AG08396 (cell line): Measurements from ENCODE around the gene BICD2.

Source experiments
- DNase-seq: peaks from one replicate; pipeline ENCODE4 v3.0.0; 2012; ENCODE audit warnings: low spot score, mixed read lengths

The BICD2 gene

DNA sequence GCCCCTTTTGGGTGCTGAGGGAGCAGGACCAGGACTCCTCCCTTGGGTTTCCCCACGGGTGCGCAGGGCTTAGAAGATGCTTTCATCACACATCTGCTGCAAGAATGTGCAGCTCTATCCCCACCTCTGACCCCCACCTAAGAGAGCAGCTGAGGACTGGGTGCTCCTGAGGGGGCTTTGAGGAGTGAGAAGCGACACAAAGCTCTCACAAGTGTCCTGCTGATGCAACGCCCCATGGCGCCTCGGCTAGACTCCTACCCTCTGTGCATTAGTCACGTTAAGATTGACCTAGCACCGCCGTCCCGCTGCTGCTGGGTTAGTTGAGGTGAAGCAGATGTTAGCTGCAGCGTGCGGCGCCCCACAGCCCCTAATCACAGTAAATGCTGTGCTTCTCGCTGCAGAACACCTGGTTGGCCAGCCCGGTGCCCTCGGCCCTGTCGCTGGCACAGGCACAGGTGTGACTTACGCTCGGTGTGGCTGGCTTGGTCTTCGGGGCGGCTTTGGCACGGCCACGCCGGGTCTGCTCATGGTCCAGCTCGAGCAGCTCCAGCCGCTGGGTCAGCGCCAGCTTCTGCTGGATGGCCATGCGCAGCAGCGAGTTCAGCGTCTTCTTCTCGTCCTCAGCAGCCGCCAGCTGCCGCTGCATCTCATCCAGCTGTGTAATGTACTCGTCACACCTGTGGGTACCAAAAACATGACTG is 49.7 kb downstream of the BICD2 start:
- peak; percentile 5 for DNase-seq

DNA sequence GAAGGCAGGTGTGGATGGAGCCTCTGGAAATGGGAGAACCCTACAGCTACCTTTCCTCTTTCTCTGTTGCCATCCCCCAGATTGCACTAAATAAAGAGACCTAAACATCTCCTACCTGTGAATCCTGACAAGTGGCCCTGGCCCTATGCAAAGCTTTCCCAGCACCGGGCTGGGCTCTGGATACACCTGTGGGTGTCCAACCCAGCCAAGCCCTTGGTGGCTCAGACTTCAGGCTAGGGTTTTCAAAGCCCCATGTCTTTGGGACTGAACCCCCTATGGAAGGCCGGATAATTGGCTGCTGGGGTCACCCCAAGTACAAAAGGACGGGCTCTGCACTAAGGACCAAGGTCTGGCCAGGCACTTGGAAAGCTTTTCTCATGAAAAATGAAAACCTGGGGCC is 50.6 kb downstream of the BICD2 start:
- no peak for DNase-seq

DNA sequence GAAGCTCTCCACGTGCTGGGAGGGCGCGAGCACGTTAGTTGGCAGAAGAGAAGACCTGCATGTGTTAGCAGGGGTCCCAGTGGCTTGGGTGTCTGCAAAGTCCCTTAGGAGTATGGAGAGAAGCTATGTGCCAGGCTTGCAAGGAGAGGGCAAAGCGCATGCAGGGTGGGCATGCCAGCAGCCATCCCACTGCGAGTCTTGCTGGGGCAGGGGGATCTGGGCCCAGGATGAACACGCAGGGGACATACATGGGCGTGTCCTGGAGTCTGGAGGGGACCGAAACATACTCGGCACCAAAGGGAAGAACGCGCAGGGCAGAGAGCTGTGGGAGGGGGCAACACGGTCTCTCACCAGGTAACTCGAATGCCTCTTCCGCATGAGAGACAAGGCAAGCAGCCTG is 51.1 kb downstream of the BICD2 start:
- peak; percentile 3 for DNase-seq

DNA sequence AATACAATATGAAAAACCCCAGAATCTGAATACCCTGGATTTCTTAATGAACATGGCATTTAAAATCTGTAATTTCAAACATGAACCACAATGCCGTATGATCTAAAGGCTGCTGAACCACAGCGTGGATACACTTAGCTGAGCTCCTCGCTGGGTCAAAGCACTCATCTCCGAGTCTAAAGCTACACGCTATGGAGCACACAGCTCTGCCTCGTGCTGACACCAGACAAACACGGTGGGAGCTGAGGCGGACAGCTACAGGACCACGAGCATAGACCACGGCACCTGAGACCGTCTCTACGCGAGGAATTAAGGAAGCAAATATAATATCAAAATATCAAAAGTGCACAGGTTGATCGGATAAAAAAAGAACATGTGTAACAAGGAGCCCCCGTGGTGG is 51.9 kb downstream of the BICD2 start:
- DNase-seq = peak; percentile 4

DNA sequence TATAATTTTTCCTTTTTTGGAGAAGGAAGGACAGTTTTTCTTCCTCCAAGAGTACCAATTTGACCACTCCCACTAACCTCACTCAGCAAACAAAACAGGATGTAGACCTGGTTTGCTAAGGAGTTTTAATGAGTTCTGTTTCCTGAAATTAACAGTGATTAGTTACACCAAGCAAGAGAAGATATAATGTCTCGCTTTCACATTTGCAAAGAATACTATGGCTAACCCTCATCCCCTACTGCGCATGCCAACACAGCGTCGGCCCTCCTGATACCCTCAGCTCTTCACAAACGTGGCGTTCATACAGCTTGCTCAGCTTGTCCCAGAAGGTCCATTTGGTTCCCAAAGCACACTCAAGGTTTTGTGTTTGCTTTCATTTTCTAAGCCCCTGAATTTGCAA is 52.8 kb downstream of the BICD2 start:
- no peak for DNase-seq

DNA sequence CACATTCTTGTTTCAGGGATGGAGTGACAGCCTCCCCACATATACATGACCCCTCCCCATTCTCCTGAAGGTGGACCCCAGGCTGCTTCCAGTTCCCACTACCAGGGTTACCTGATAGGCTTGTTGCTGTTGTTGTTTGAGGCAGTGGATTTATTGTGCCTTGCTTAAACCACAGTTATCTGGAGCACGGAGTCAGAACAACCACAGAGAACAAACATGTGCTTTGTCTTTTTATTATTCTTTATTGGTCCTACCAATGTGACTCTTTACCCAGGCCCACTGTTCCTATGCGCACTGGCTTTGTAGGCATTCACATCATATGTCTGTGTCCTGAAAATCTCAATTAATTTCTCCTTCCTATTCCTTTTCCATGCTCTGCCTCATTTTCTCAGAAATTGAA is 53.5 kb downstream of the BICD2 start:
- no peak for DNase-seq

DNA sequence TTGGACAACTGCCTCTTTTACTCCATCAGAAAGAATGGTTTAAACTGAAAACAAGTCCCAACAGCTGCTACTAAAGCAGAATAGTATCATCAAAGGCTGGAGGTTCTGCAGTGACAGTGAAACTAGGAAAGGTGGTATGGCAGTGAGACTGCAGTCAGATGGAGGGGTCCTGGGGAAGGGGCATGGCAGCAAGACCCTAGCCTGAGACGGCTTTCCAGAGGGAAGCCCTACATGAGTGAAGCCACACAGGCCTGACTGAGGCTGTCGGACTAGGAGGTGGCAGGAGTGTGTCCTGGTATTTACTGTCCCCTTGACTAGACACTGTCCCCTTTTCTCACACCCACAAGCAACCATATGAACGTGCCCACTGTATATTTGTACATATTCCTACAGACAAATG is 54.3 kb downstream of the BICD2 start:
- no peak for DNase-seq

DNA sequence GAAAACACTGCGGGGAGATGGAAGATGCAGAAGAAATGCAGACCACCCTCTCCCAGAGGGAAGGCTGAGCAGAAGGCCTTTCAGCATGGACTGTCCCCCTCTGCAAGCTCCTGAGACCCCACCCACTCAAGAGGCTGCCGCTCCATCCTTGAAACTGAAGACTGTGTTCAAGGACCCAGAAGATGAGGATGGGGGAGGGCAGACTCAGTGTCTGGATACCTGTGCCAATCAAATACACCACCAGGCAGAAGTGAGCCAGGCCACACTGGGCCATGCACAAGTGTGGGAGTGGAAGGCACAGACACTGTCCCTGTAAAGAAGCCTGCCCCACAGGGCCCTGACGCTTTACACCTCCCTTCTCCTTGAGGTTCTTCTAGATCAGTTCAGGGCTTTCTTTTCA is 54.7 kb downstream of the BICD2 start:
- no peak for DNase-seq

DNA sequence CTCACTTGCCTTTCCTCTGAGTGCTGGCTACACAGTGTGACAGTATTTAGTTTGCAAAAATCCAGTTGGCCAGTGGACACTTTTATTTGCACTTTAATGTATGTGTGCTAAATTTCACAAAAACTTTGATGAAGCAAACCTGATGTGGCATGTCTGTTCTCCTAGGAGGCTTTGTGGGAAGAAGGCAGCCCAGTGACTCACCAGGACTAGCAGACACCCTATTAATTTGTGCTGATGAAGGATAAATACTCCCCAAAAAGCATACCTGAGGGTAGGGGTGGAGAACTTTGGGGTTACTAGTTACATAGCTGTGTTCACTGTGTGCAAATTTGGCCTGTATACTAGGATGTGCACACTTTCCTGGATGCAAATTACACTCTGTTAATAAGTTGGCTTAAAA is 55.4 kb downstream of the BICD2 start:
- peak; percentile 12 for DNase-seq

DNA sequence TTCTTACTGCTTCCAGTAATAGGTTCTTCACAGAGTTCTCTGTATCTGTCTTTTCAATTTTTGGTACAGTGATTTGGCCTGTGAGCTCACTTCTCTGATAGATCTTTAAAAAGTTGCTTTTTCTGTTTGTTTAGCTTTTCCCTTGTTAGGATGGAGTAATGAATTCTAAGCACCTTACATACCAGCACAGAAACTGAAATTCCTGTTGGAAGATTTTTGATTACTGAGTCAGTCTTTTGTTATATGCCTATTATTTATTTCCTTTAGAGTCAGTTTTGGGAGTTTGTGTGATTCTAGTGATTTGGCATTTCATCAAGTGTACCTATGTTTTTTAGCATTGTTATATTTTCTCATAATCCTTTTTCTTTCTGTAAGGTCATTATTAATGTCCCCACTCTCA is 57.1 kb downstream of the BICD2 start:
- DNase-seq = peak; percentile 3

DNA sequence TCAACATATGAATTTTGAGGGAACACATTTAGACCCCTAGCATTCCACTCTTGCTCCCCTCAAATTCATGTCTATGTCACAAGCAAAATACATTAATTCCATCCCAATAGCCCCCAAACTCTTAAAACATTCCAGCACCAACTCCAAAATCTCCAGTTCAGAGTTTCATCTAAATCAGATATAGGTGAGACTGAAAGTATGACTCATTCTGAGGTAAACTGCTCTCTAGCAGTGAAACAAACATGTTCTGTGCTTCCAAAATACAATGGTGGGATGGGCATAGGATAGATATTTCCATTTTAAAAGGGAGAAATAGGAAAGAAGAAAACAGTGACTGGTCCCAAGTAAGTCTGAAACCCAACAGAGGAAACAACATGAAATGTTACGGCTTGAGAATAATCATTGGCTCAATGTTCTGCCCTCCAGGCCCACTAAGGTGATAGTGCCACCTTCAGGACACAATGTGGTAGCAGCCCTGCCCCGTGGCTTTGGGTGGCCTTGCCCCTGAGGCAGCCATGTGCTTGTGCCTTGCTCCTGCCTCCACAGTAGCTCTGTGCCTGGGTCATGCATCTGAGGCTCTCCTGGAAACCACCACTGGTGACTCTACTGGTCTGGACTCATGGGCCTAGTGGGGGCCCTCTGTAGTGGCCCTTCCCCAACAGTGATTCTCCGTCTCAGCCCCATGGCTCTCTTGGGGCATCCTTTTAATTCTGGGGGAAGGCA is 58.3 kb downstream of the BICD2 start:
- peak; percentile 17 for DNase-seq

DNA sequence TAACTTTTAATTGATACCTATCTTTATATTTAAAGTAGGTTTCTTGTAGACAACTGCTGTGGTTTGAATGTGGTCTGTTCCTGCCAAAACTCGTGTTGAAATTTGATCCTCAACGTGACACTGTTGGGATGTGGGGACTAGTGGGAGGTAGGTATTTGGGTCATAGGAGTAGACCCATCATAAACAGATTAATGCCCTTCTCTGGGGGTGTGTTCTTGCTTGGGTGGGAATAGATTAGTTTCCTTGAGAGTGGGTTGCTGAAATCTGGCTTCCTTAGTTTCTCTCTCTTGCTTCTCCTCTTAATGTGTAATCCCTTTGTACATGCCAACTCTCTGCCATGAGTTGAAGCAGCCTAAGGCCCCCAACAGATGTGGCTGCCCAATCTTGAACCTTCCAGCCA is 60.1 kb downstream of the BICD2 start:
- DNase-seq = no peak

DNA sequence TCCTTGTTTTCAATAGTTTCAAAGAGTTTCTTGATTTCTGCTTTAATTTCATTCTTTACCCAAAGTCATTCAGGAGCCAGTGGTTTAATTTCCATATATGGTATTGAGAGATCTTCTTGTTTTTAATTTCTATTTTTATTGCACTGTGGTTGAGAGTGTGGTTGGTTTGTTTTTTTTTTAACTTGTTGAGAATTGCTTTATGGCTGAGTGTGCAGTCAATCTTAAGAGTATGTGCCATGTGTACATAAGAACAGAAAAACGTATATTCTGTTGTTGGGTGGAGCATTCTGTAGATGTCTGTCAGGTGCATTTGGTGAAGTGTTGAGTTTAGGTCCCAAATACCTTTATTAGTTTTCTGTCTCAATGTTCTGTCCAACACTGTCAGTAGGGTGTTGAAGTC is 68.0 kb downstream of the BICD2 start:
- no peak for DNase-seq

DNA sequence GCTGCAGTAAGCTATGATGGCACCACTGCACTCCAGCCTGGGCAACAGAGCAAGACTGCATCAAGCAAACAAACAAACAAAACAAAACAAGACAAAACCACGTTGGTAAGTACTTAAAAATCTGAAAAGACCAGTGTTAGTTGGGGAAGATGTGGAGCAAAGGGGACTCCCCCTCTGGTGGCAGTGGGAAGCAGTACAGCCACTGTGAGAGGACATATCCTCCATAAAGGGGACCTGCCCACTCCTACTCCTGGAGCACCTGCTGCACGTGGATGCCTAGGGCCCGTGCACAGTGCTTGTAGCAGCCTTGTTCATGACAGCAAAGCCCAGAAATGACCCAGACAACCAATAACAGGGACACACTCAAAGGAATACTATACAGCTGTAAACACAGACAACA is 77.7 kb downstream of the BICD2 start:
- DNase-seq = no peak

DNA sequence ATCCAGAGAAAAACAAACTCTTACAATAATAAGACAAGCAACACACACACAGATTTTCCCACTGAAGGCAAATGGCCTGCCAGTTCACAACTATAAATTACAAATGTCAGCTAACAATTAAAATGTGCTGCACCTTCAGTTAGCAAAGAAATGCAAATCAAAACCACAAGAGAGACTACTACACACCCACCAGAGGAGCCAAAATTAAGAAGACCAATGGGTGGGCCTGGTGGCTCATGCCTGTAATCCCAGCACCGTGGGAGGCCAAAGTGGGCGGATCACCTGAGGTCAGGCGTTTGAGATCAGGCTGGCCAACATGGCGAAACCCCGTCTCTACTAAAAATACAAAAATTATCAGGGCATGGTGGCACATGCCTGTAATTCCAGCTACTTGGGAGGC is 79.6 kb downstream of the BICD2 start:
- DNase-seq = no peak

DNA sequence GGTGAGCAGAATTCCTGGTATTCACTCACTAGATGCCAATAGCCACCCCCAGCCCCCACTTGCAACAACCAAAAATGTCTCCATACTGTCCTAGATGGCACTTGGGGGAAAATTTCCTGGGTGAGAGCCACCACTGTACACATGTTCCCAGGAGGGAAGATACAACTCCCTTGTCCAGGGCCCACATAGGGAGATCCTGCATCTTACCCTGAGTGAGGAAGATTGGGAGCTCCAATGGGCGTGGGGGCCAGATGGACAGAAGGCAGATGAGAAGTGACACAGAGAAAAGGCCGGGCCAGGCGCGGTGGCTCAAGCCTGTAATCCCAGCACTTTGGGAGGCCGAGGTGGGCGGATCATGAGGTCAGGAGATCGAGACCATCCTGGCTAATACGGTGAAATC is 82.4 kb downstream of the BICD2 start:
- no peak for DNase-seq

DNA sequence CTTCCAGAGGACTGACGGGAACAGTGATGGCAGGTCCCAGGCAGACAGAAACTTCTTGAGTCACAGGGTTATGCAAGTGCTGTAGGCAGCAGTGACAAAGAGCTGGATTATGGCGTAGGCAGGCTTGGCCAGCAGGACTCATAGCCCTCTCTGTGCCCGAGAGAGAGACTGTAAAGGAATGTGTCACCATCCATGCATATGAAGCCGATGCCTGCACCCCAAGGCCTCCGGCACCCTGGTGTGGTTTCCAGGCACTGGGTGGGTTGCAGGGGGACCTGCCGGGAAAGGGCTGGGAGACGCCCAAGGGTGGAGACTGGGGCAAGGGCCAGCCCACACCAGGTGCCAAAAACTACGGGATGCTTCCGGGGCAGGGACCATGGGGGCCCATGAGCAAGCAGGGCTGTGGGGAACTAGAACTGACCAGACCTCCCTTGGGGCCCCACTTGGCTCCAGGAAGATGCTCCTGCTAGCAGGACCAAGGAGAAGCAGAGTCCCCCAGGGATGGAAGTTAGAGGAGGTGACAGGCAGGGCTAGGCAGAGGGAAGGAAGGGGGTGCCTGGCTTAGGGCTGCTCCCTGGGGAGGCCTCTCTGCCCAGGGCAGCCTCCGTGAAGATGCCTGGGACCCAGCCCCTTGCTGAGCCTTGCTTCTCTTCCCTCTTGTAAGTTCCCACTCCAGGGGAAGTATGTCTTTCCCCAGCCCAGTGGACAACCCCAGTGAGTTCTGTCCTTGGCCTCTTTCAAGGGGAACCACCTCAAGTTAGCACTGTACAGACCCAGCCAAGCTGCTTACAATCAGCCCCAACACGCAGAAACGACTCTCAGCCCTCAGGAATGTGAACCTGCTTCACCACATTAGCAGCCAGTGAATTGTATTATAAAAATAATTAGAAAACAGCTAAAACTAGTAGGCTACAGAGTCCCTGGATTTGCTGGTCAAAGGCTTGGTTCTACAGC is 84.2 kb downstream of the BICD2 start:
- no peak for DNase-seq

DNA sequence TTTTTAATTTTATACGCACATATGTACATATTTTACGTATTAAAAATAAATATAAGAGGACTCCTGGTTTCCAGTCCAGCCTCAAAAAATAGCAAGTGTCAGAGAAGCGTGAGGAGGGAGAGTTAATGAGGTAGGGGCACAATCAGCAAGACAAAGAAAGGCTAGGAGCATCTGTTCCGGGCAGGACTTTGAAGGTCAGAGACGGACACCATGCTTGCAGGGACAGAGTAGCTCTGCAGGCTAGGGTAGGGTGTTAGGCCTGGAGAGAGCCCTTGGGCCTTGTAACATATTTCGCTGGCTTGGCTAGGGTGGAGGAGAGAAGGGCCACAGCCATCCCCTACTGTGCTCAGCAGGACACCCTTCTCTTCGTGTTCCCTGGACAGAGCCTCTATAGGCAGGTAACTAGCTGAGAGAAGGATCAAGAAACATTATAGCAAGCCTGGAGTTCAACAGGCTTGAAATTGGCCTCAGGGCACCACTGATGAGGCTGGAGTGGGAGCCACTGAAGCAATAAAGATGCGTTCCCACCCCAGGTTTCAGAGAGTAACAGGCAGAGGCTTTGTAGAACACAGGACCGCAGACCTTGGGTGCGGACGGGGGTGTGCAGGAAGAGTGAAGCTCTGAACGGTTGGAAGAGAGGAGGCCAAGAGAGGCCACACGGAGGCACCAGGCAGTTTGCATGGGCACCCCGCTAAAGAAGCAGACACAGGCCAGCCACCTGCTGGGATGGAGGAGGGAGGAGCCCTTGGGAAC is 85.0 kb downstream of the BICD2 start:
- no peak for DNase-seq

DNA sequence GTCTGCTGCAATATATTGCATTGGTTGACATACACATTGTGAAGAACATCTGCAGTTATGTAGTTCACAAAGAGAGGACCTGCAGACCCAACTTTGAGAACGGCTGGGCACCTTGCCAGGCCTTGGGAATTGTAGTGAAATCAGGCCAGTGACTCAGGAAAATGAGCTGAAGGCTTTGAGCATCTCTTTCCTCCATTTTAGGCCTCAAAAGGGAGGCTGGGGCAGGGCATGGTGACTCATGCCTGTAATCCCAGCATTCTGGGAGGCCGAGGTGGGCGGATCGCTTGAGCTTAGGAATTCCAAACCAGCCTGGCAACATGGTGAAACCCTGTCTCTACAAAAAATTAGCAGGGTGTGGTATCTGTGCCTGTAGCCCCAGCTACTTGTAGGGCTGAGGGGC is 93.3 kb downstream of the BICD2 start:
- DNase-seq = peak; percentile 58

DNA sequence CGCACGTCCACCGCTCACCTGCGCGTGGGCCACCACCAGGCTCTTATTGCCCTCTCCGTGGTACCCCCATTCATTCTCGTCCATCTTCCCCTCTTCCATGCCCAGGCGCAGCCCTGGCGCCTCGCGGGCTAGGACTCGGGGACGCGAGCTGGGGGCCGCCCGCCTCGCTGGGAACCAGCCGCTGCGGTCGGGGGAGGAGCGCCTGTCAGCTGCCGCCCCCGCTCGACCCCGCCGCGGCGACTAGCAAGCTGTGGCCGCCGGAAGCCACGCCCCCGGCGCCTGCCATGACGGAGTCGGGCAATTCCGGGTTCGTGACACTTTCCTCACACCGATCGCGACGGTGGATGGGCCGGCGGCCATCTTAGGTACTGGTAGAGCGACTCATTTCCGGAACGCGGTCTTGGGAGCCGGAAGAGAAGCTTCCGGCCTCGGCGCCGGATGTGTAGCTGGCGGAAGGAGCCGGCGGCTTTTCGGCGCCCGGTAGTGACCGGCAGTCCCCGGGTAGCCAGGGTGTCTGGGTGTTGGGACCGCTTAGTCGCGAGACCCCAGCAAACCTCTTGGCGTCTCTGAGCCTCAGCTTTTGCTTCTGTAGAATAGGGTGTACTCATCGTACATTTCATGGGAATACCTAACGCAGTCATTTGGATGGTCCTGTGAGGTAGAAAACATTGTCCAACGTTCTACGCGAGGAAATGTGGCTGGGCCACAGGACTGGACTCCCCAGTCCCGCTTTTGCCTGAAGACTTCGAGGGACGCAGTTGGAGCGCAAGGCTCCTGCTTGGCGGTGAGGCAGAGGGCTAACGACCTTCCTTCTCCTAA is 94.5 kb downstream of the BICD2 start, which contains the start of gene IPPK:
Gene IPPK (minus strand): TSS at position 242 of the 819 bp plus-strand sequence. CDS start 143 bp downstream, at position 99.
- DNase-seq = peak; percentile 98

DNA sequence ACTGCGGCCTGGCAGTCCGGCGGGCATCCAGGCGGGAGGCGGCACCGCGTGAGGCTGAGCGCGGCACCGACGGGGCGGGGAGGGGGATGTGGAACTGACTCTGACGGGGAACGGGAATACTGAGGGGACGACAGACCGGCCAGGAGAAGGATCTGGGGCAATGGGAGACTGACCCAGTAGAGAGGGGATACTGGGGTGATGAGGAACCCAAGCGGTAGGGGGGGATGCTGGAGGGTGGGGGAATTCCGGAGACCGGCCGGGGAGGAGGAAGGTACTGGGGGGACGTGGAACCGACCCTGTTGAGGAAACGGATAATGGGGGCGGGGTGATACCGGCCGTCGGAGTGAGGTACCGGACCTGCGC is 95.1 kb downstream of the BICD2 start:
- peak; percentile 57 for DNase-seq
